Astrocyte (in vitro differentiated cells and primary cell): ENCODE results near the gene GPD2. TPM values are rescaled to one million over a fixed set of nuclear protein-coding genes. Genes with fewer than 3 reads are reported as not detected.

Source experiments
- DNase-seq: peaks from one replicate; pipeline ENCODE4 v3.0.0-alpha.2; 2010; ENCODE audit warnings: low read depth
- FAIRE-seq: peaks from 2 replicates; lab custom pipeline; 2011; peaks lifted over from hg19 to GRCh38; lab: Jason Lieb, UNC
- H2AFZ ChIP-seq: 2 replicates; pipeline ENCODE4 v1.6.0; 2012; ENCODE audit warnings: low read depth, low read length, inconsistent platforms
- H3K27ac ChIP-seq: 2 replicates; pipeline ENCODE4 v1.5.1; 2011; ENCODE audit warnings: low read depth, low read length, inconsistent platforms
- H3K27me3 ChIP-seq: 2 replicates; pipeline ENCODE4 v1.6.0; 2011; ENCODE audit warnings: low read length, inconsistent platforms; ENCODE audit not compliant: insufficient read depth
- H3K36me3 ChIP-seq: 2 replicates; pipeline ENCODE4 v1.5.1; 2011; ENCODE audit warnings: low read length, inconsistent platforms; ENCODE audit not compliant: insufficient read depth
- H3K4me1 ChIP-seq: 2 replicates; pipeline ENCODE4 v1.5.1; 2011; ENCODE audit warnings: low read length, inconsistent platforms; ENCODE audit not compliant: insufficient read depth
- H3K4me2 ChIP-seq: 2 replicates; pipeline ENCODE4 v1.6.0; 2012; ENCODE audit warnings: low read length, inconsistent platforms
- H3K4me3 ChIP-seq: 2 replicates; pipeline ENCODE4 v1.5.1; 2011; ENCODE audit warnings: low read depth, mild to moderate bottlenecking, low read length, inconsistent platforms; ENCODE audit not compliant: insufficient read depth
- H3K79me2 ChIP-seq: 2 replicates; pipeline ENCODE4 v1.6.0; 2012; ENCODE audit warnings: mild to moderate bottlenecking, low read length, inconsistent platforms; ENCODE audit not compliant: insufficient read depth
- H3K9ac ChIP-seq: 2 replicates; pipeline ENCODE4 v1.6.0; 2012; ENCODE audit warnings: mild to moderate bottlenecking, low read length, inconsistent platforms
- H3K9me3 ChIP-seq: 2 replicates; pipeline ENCODE4 v1.5.1; 2012; ENCODE audit warnings: low read depth, mild to moderate bottlenecking, low read length, inconsistent platforms; ENCODE audit not compliant: insufficient read depth
- H4K20me1 ChIP-seq: 2 replicates; pipeline ENCODE4 v1.6.0; 2012; ENCODE audit warnings: low read length, inconsistent platforms; ENCODE audit not compliant: insufficient read depth
- H3K27ac Mint-ChIP-seq: one replicate; pipeline ENCODE4 v1.8.0; 2021; ENCODE audit warnings: mild to moderate bottlenecking, mixed read lengths; ENCODE audit not compliant: unreplicated experiment
- H3K27me3 Mint-ChIP-seq: one replicate; pipeline ENCODE4 v1.8.0; 2021; ENCODE audit warnings: low read depth, mixed read lengths; ENCODE audit not compliant: unreplicated experiment
- H3K36me3 Mint-ChIP-seq: one replicate; pipeline ENCODE4 v1.8.0; 2021; ENCODE audit warnings: low read depth, mixed read lengths; ENCODE audit not compliant: unreplicated experiment
- H3K4me1 Mint-ChIP-seq: one replicate; pipeline ENCODE4 v1.8.0; 2021; ENCODE audit warnings: low read depth, mixed read lengths; ENCODE audit not compliant: unreplicated experiment
- H3K4me3 Mint-ChIP-seq: one replicate; pipeline ENCODE4 v1.8.0; 2021; ENCODE audit warnings: mild to moderate bottlenecking, moderate library complexity, mixed read lengths; ENCODE audit not compliant: unreplicated experiment
- H3K9me3 Mint-ChIP-seq: one replicate; pipeline ENCODE4 v1.8.0; 2021; ENCODE audit warnings: mild to moderate bottlenecking, mixed read lengths; ENCODE audit not compliant: unreplicated experiment
- EZH2 ChIP-seq: IDR thresholded peaks from 2 replicates; pipeline ENCODE4 v1.6.1; 2012; ENCODE audit warnings: mild to moderate bottlenecking, low read length, inconsistent platforms; ENCODE audit not compliant: insufficient read depth
- total RNA-seq: library from RNA; stranded (reverse); gene quantifications from 2 replicates; pipeline ENCODE4 v1.2.1, GENCODE V29; 2021
- TF ChIP-seq, protein P1 (sequence below): IDR thresholded peaks from 2 replicates; pipeline ENCODE4 v1.5.1; 2011; ENCODE audit warnings: low read depth, mild to moderate bottlenecking, inconsistent platforms, low read length, moderate library complexity; ENCODE audit not compliant: insufficient read depth

Gene GPD2
- total RNA-seq, 1 donor from 2014 or later, result 29.0 TPM

DNA sequence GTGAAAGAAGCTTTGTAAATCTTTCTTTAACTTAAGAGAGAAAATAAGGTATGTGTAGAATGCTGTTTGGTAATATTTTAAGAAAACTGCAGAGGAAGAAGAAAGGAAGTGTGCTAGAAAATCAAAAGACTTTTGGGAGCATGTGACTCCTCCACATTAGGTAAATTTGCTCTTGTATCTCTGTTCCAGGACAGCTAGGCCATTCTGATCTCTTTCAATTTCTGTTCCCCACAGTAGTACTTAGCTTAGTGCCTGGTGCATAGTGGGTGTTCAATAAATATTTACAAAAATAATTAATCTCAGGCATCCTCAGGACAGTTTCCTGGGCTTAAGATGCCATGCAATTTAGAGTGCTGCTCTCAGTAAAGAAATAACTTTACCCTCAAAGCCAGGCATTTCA lies 105.0 kb downstream of the GPD2 start:
- Histone ChIP-seq H3K27ac (no peak overlapping the region), H2AFZ (no peak overlapping the region), H3K4me1 (peaks cover 12% of the 10 kb centered on the region), H3K79me2 (no peaks in the 10 kb centered on the region), H3K9me3 (no peaks in the 10 kb centered on the region), H3K4me3 (no peak overlapping the region), H3K36me3 (no peaks in the 10 kb centered on the region), H3K9ac (no peak overlapping the region), H4K20me1 (no peaks in the 10 kb centered on the region), H3K4me2 (no peak overlapping the region), H3K27me3 (no peaks in the 10 kb centered on the region)
- no peak for TF ChIP-seq EZH2
- TF ChIP-seq, protein P1, sequence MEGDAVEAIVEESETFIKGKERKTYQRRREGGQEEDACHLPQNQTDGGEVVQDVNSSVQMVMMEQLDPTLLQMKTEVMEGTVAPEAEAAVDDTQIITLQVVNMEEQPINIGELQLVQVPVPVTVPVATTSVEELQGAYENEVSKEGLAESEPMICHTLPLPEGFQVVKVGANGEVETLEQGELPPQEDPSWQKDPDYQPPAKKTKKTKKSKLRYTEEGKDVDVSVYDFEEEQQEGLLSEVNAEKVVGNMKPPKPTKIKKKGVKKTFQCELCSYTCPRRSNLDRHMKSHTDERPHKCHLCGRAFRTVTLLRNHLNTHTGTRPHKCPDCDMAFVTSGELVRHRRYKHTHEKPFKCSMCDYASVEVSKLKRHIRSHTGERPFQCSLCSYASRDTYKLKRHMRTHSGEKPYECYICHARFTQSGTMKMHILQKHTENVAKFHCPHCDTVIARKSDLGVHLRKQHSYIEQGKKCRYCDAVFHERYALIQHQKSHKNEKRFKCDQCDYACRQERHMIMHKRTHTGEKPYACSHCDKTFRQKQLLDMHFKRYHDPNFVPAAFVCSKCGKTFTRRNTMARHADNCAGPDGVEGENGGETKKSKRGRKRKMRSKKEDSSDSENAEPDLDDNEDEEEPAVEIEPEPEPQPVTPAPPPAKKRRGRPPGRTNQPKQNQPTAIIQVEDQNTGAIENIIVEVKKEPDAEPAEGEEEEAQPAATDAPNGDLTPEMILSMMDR, result no peak
- FAIRE-seq, result no peak
- H3K36me3 Mint-ChIP-seq, result no peaks in the 10 kb centered on the region
- no peak for DNase-seq
- H3K27ac Mint-ChIP-seq, result no peak overlapping the region
- H3K9me3 Mint-ChIP-seq, result no peaks in the 10 kb centered on the region
- peaks cover 9% of the 10 kb centered on the region for H3K4me1 Mint-ChIP-seq
- no peak overlapping the region for H3K4me3 Mint-ChIP-seq
- no peaks in the 10 kb centered on the region for H3K27me3 Mint-ChIP-seq

DNA sequence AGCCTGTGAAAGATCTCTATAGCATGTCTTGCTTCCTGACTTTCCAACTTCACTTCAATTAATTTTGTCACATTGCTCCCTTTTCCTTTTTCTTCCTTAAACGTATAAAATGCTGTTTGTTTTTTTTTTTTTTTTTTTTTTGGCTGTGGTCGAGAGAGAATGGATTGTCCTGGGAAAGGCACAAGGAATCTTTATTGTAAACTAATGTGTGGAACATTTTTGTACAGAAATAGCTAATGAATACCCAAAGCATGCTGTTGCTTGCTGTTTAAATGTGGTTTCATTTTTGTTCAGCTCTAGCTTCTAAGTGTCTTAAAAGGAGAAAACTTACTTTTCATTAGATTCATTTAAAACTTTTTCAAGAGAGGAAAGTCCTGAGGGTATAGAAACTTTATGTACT lies 105.5 kb downstream of the GPD2 start:
- H3K9me3 Mint-ChIP-seq, result no peaks in the 10 kb centered on the region
- no peak overlapping the region for H3K27ac Mint-ChIP-seq
- FAIRE-seq, result no peak

DNA sequence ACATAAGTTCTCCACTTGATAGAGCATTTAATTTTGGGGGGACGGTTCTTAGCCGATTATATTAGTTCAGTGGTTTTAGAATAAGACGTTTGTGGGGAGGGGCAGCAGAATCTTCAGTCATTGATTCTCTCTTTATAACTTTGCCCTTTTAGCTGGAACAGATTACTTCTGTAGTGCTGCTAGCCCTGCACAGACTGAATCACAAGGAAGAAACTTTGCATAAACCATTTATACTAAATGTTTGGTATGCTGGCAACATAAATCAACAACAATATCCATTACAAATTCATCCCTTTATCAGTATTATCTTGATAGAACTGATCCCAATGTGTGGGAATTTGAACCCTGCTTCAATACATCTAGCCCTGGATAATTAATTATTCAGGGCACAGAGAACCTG lies 112.2 kb downstream of the GPD2 start:
- H2AFZ ChIP-seq, result no peak overlapping the region
- Mint-ChIP-seq H3K9me3 (no peaks in the 10 kb centered on the region), H3K36me3 (no peaks in the 10 kb centered on the region), H3K27ac (no peak overlapping the region), H3K4me1 (no peaks in the 10 kb centered on the region), H3K27me3 (no peaks in the 10 kb centered on the region), H3K4me3 (no peak overlapping the region)
- FAIRE-seq (peak; percentile 5), DNase-seq (no peak)
- H3K4me2 ChIP-seq, result no peak overlapping the region
- no peaks in the 10 kb centered on the region for H3K4me1 ChIP-seq
- H4K20me1 ChIP-seq, result no peaks in the 10 kb centered on the region
- H3K9me3 ChIP-seq, result no peaks in the 10 kb centered on the region
- no peak overlapping the region for H3K27ac ChIP-seq
- no peaks in the 10 kb centered on the region for H3K36me3 ChIP-seq
- H3K9ac ChIP-seq, result no peak overlapping the region
- H3K79me2 ChIP-seq, result no peaks in the 10 kb centered on the region
- TF ChIP-seq, protein P1, result no peak
- no peak for TF ChIP-seq EZH2
- H3K4me3 ChIP-seq, result no peak overlapping the region
- no peaks in the 10 kb centered on the region for H3K27me3 ChIP-seq

More for the DNA sequence above, 105.5 kb downstream of the GPD2 start:
- Mint-ChIP-seq H3K4me3 (no peak overlapping the region), H3K36me3 (no peaks in the 10 kb centered on the region), H3K27me3 (no peaks in the 10 kb centered on the region), H3K4me1 (peaks cover 8% of the 10 kb centered on the region)
- Histone ChIP-seq H4K20me1 (no peaks in the 10 kb centered on the region), H3K9ac (no peak overlapping the region), H3K27ac (no peak overlapping the region), H3K4me3 (no peak overlapping the region), H3K79me2 (no peaks in the 10 kb centered on the region), H3K4me2 (peak overlapping the region; percentile 8), H2AFZ (no peak overlapping the region), H3K4me1 (peaks cover 9% of the 10 kb centered on the region), H3K9me3 (no peaks in the 10 kb centered on the region), H3K36me3 (no peaks in the 10 kb centered on the region), H3K27me3 (no peaks in the 10 kb centered on the region)
- TF ChIP-seq, protein P1, result no peak
- TF ChIP-seq EZH2, result no peak
- peak; percentile 20 for DNase-seq
